ENCODE data around the gene GAS6. TPM values are rescaled to one million over a fixed set of nuclear protein-coding genes. Genes with fewer than 3 reads are reported as not detected.
A peak's percentile ranks its signal among the peaks of the same experiment; 100 is the strongest.

The GAS6 gene
- total RNA-seq, 1 donor from 2014 or later, result 210 TPM

DNA sequence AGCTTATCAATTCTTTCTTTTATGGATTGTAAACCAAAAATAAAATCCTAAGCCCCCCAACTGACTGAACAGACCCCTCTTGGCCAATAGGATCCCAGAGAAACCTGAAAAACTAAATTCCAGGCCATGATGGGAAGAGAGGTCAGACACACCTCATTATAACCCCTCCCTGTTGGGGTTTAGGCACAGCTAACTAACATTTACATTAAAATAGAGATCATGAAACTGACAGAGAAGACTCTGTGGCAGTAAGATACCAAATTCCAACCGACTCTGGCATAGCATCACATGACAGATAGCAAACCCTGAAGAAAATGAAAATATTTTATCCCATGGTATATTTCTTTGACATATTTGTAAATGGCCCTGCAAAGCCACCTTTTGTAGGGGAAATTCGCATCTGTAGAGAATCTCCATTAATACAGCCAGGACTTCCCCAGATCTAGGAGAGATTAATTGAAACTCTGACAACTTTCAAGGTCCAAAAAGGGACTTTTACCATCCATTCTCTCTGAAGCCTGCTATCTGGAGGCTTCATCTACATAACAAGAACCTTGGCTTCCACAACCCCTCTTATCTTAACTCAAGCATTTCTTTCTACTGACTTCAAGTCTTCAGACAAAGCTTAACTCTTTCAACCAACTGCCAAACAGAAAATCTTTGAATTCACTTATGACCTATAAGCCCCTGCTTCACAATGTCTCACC, 27.1 kb upstream of the GAS6 start:
- DNase-seq (no peak), ATAC-seq (no peak)
- intact Hi-C loops (cut with micrococcal nuclease), result no loop called here

DNA sequence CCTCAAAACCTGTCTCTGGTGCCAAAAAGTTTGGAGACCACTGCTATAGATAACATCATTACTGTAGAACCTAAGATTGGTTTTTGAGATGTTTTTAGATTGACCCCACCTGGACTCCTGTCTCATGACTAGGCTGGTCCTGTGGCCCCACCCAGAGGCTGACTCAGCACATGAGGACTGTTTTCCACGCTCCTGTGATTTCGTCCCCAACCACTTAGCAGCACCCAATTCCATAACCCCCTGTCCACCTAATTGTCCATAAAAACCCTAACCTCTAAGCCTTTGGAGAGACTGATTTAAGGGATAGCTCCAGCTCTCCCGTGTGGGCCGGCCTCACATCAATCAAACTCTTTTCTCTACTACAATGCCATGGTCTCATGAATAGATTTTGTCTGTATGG, 25.6 kb upstream of the GAS6 start:
- intact Hi-C loops (cut with micrococcal nuclease), result no loop called here
- ATAC-seq (no peak), DNase-seq (no peak)

DNA sequence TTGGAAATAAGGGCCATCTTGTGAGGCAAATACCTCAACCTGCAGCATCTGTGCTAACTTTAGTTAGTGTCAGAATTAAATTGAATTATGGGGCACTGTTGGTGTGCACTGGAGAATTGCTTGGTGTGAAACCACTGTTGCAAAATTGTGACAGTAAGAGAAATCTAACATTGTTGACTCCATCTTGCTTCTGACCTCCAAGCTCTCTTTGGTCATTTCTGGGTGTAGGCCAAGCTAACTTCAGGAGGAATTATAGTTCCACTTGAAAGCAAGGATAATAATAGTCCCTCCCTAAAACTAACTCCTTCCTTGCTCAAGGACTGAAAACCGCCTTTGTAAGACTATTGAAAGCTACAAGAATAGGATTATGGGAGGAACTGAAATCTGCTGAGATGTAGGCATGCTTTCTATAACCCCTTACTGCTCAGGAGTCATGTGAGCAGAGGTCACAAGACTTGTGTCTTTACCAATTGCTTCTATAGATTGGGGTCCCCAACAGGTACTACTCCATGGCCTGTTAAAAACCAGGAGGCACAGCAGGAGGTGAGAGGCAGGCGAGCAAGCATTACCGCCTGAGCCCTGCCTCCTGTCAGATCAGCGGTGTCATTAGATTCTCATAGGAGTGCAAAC, 24.9 kb upstream of the GAS6 start:
- ATAC-seq, result no peak
- intact Hi-C loops (cut with micrococcal nuclease), result no loop called here
- DNase-seq, result no peak

DNA sequence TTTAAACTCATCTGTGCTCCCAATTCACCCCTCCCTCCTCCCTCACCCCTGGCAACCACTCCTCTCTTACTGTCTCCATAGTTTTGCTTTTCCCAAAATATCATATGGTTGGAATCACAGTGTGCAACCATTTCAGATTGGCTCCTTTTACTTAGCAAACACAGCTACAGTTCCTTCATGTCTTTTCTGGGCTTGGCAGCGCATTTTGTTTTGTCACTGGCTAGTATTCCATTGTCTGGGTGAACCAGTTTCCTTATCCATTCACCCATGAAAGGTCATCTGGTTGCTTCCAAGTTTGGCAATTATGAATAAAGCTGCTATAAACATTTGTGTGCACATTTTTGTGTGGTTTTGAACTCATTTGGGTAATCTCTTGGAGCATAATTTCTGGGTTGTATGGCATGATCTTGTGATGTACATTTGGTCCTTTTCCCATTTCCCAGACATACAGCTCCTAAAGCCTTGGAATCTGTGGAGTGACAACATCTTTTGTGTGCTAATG, 23.9 kb upstream of the GAS6 start:
- intact Hi-C loops (cut with micrococcal nuclease), result no loop called here

DNA sequence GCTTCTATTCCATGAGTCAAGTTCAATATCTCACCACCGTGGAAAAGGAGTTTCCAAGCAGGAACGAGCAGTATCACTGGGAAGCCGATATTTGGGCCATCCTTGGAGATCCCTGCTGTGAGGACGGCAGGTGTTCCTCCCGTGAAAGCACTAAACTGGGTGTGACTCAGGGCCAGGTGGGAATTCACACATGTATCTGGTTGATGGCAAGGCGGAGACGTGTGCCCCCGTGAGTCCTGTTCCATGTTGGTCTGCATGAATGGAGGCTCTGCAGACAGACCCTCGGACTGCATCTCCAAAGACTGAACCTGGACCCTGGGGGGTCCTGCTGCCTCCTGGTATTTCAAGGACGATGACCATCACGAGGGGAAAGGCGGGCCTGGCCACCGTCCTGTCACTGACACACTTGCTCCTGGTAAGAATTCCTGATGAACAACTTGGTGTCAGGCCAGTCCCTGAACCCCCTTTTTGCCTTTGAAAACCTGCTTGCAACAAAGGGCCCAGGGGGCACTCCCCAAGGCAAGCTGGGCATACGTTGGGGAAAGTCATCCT, 22.8 kb upstream of the GAS6 start:
- DNase-seq, result no peak
- no peak for ATAC-seq
- intact Hi-C loops (cut with micrococcal nuclease), result no loop called here

More for the DNA sequence above, 23.9 kb upstream of the GAS6 start:
- DNase-seq, result no peak
- ATAC-seq, result peak; percentile 9

DNA sequence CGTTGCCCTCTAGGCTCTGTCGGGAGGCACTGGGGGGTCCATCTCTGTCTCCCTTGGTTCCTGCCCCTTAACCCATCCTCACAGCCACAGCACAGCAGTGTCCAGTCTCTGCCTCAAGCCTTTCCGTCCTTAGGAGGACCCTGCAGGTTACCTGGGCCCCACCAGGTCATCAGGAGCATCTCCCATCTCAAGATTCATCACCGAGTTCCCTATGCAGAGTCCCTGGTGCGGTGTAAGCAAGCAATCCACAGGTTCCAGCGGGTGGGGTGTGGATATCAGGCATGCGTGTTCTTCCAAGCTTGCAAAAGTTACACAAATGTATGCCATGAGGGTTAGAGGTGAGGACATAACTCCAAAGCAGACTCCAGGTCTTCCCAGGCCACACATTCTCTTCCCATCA, 20.9 kb upstream of the GAS6 start:
- intact Hi-C loops (cut with micrococcal nuclease), result no loop called here
- ATAC-seq (no peak), DNase-seq (no peak)

DNA sequence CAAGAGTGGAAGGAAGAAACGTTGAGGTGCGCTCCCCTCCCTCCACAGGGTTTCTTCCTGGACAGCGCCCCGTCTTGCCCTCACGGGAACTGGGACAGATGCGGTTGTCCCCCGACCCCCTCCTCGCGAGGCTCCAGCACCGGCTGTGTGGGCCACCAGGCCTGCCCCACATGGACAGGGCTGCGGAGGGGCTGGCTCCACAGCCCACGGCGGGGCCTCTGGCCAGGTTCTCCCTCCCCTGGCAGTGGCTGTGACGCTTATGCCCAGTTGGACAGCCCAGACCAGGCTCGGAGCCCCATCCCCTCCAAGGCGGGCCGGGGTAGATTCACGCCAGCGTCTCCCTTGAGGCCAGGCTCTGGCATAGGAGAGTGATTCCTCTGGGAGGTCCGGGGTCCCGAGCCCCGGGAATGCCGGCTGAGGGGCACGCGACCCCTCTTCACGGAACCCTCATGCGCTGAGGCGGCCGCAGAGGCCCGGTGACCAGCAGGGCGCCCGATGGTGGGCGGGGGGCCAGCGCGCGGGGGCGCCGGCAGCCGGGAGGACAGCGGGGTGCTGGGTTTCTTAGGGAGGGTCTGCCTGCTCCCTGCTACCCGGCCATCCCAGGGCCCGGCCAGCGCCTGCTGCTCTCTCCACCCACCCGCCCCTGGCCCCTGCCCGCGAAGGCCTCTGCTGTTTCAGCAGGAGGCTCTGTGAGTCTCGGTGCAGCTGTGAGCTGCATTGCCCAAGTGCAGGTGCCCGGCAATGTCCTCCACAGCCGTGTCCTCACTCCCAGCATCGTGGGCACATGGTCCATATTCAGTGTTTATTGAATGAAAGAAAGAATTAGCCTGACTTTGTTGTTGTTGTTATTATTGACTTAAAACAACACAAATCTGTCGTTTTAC, 20.3 kb upstream of the GAS6 start:
- intact Hi-C loops (cut with micrococcal nuclease), result no loop called here
- DNase-seq (no peak), ATAC-seq (no peak)

DNA sequence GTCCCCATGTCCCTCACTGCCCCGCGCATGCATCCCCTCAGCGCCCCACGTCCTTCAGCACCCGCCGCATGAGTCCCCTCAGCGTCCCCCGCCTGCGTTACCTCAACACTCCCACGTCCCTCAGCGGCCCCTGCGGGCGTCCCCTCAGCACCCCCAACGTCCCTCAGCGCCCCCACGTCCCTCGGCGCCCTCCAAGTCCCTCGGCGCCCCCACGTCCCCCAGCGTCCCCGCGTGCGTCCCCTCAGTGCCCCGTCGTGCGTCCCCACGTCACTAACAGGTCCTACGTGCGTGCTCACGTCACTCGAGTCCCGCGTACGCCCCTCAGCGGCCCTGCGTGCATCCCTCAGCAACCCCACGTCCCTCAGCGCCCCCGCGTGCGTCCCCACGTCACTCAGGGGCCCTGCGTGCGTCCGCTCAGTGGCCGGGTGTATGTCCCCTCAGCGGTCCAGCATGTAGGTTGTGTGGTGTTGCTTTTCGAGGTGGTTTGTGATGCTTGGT, 19.5 kb upstream of the GAS6 start:
- ATAC-seq (no peak), DNase-seq (no peak)
- intact Hi-C loops (cut with micrococcal nuclease), result no loop called here

DNA sequence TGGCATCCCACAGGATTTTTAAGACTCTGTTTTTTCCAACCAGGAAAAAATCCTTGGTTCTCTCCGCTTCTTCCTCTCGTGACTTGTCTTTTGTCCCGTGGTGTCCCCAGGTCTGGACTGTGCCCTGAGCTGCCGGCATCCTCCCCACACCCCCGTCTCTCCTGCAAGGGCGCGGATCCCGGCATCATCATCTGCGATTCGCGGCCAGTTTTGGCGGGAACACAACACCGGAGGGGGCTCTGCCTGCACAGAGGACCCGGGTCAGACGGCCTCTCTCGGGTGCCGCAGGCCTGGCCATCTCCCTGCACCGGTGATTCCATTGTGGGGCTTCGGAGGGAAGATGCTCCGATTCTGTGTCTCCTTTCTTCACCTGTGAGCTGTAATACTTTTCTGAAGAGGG, 18.8 kb upstream of the GAS6 start:
- intact Hi-C loops (cut with micrococcal nuclease), result no loop called here
- DNase-seq (no peak), ATAC-seq (no peak)

DNA sequence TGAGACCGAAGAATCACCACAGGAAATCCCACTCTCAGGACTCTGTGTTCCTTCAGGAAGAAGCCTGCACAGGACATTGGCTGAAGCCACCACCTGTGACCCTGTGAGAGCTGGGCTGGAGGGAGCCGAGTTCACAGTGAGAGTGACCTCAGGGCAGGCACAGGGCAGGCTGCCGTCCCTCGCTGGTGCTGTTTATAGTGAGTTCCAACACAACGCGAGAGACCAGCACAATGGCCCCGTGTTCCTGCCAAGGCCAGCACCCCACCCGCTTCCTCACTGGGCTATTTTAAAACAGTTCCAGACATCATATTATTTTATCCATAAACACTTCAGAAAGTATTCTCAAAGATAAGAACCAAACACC, 18.4 kb upstream of the GAS6 start:
- DNase-seq, result peak; percentile 82
- intact Hi-C loops (cut with micrococcal nuclease), result no loop called here
- peak; percentile 83 for ATAC-seq

DNA sequence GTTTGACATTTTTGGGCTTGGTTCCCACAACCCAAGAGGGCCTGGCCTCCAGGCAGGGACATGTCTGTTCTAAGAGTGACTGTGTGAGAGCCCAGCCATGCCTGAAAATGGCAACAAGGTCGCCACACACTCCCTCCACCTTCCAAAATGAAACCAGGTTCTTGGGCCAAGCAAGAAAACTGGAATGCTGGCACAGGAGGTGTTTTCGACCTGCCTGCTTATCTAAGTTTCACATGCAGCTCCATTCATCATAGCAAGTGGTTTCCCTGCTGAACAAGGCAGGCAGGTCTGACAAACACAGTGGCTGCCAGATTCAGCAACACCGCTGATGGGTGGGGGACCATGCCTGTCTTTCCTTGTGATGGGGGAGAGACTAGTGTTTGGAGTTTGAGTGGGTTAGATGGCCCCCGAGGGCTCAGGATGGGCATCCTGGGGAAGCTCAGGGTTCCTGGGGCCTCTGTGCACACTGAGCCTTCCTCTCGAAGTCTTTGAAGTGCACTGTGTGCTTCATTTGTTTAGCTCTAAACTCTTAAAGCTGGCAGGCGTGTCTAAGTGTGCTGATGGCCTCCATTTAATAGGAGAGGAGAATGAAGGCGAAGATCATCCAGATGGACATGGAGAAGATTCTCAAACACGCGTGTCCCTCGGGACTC, 17.9 kb upstream of the GAS6 start:
- DNase-seq (peak; percentile 51), ATAC-seq (peak; percentile 76)
- intact Hi-C loops (cut with micrococcal nuclease), result no loop called here

DNA sequence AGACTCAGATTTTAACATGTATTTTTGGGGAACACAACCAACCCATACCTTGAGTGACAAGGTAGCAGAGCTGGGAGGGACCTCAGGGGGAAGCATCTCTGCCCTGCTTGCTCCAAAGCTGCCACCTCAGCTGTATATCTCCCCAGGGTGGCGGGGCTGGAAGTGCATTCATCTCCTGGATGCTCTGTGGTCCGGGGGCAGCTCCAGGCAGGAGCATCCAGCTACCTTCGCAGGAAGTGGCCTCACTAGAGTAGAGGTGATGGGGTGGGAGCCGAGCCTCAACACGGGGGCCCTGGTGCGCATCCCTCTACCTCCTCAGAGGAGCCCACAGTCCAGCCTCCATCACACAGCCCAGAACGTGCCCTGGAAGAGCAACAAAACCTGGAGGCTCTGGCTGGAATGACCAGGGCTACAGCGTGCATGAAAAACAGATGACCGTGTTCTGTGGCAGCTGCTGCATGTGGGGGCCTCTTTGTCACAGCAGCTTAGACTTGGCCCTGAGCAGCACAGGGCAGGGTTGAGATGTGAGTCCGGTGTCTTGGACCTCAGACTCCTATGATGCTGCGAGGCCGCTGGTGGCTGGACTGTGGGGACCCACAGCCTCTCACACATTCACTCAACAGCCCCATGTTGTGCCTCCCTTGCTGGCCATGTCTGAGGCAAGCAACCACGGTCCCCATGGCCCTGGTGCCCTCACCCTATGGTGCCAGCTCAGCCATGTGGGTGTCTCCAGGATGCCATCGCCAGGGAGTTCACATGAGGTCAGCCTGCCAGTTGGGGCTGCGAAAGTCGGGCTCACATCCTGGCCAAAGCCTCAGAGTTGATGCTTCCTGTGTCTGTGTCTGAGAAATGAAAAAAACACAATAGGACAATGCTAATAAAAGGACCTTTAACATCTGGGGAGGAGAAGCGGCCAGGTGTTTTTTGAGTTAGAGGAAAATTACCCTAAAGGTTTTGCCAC, 17.1 kb upstream of the GAS6 start:
- DNase-seq, result no peak
- peak; percentile 33 for ATAC-seq
- intact Hi-C loops (cut with micrococcal nuclease), result no loop called here

DNA sequence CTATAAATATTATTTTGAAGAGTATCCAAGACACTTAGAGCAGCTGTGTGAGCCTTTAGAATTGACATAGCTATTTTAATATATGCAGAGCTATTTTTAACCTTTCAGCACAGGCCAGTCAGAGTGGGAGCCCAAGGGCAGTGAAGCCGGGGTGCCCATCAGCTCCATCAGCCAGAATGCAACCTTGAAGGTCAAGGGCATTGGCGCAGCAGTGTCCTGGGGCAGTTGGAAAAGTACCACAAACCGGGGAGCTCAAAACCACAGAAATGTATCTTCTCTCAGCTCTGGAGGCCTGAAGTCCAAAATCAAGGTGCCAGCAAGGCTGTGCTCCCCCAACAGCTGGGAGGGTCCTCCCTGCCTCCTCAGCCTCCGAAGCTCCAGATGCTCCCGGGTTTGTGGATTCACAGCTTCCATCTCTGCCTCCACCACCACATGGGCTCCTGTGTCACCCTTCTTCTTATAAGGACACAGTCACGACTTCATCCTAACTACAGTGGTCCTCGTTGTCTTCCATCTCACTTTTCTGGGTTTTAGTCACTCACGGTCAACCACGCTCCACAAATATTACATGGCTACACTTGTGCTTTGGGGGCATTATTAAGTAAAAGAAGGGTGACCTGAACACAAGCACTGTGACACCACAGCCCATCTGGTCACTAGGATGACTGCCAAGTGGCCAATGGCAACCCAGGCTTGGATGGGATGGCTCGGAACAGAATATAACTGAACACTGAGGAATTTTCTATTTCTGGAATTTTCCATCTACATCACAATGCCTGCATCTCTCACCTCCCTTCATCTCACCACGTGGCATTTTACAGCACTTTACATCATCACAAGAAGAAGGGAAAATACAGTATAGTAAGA, 15.9 kb upstream of the GAS6 start:
- intact Hi-C loops (cut with micrococcal nuclease), result no loop called here
- ATAC-seq, result peak; percentile 58
- peak; percentile 63 for DNase-seq

DNA sequence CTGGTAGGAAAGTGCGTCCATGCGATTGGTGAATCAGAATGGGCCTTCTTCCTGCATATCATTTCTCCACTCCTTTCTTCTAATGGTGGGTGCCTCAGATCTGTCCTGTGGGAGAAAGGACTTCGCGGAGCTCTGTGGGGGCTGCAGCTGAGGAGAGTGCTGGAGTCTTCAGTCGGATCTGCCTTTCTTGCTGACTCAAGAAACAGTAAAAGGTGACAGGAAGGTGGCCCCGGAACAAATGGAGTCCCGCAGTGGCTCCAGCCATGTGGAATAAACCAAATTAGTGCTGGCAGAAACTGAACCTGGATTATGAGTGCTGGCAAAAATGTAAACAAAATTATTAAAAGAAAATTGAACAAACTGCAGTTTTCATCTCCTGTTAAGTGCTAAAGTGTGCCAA, 15.1 kb upstream of the GAS6 start:
- intact Hi-C loops (cut with micrococcal nuclease), result no loop called here
- DNase-seq (no peak), ATAC-seq (no peak)

DNA sequence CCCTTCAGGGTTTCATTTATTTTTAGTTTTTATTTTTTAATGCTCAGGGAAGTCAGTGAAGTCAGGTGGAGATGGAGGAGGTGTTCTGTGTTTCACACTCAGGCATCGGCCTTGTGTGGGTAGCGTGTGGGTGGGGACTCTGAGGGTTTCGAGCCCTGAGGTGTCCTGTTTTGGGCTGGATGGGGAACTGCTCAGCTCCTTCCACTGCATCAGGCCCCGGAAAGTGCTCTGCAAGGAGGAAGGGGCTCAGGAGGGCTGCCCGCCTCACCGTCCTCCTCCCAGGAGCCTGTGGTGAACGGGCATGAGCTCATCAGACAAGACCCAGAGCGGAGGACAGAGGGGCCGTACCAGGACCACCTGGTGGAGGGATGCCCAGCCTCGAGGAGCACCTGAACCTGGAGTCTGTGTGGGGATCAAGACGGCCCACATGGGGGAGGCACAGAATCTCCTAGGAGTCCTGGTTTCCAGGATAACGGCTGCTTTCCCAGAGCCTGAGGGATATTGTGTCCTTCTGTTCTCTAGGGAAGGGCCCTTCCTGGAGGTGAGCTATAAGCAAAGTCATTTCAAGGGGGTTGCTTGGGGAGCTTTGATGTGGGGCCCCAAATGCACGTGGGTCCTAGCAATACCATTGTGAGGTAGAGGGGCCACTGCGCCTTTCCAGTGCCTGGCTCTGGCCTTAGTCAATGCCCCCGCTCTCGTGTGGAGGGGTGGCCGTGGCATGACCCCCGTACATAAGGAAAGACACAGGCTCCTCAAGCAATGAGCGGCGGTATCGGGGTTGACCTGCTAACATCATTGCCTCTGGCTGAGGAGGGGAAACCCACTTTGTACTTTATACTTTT, 13.5 kb upstream of the GAS6 start:
- intact Hi-C loops (cut with micrococcal nuclease), result no loop called here
- ATAC-seq (no peak), DNase-seq (no peak)
